ENCODE measurements around the gene DUSP2.

DUSP2 gene

DNA sequence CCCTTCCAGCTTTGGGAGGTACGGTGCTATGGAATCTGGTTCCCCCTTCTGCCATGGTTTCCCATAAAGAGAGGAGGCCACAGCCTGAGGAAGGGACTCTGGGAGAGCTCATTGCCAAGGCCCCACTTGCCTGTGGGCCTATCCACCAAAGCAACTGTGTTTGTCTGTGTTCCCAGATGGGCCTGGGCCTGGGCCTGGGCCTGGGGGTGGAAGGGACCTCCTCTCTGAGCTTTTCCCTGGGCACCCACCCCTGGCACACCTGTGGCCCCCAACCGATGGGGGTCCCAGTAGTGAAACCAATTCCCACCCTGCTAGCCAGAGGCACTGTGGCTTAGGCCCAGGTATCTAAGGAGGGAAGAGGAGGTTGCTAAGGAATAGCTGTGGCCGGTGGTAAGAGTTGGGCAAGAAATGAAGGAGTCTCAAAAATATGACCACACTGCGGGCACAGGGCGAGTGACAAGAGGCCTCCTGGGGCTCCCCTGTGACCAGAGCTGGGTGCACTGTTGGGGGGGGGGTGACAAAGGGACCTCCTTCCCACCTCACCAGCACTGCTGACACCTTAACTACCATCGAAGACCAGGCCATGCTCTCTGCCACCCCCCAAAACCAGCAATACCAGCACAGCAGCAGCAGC is 4.9 kb upstream of the DUSP2 start:
- peaks cover 70% of the 10 kb centered on the region for H3K4me1 Mint-ChIP-seq
- peaks cover 27% of the 10 kb centered on the region for H3K36me3 Mint-ChIP-seq (ENCODE audit: insufficient read depth)
- ATAC-seq (replicated peaks; ENCODE audit: extremely low read depth, poor library complexity, severe bottlenecking) = no peak
- peak overlapping the region; percentile 70 for H3K27ac Mint-ChIP-seq (ENCODE audit: low read depth)
- no peak for DNase-seq (ENCODE audit: low spot score in 2 of 2)
- H3K4me3 Mint-ChIP-seq = no peak overlapping the region
- no peaks in the 10 kb centered on the region for H3K9me3 Mint-ChIP-seq
- H3K27me3 Mint-ChIP-seq = no peaks in the 10 kb centered on the region

GRCh38 chr2:96148410-96149217 is 3.4 kb upstream of the DUSP2 start:
- peak overlapping the region; percentile 97 for H3K27ac Mint-ChIP-seq (ENCODE audit: low read depth)
- ATAC-seq (replicated peaks; ENCODE audit: extremely low read depth, poor library complexity, severe bottlenecking) (peak; percentile 74), DNase-seq (ENCODE audit: low spot score in 2 of 2) (peak; percentile 87 to 98)
- H3K27me3 Mint-ChIP-seq = no peaks in the 10 kb centered on the region
- peaks cover 68% of the 10 kb centered on the region for H3K4me1 Mint-ChIP-seq
- H3K36me3 Mint-ChIP-seq (ENCODE audit: insufficient read depth) = peaks cover 38% of the 10 kb centered on the region
- no peaks in the 10 kb centered on the region for H3K9me3 Mint-ChIP-seq
- peak overlapping the region; percentile 96 for H3K4me3 Mint-ChIP-seq

DNA sequence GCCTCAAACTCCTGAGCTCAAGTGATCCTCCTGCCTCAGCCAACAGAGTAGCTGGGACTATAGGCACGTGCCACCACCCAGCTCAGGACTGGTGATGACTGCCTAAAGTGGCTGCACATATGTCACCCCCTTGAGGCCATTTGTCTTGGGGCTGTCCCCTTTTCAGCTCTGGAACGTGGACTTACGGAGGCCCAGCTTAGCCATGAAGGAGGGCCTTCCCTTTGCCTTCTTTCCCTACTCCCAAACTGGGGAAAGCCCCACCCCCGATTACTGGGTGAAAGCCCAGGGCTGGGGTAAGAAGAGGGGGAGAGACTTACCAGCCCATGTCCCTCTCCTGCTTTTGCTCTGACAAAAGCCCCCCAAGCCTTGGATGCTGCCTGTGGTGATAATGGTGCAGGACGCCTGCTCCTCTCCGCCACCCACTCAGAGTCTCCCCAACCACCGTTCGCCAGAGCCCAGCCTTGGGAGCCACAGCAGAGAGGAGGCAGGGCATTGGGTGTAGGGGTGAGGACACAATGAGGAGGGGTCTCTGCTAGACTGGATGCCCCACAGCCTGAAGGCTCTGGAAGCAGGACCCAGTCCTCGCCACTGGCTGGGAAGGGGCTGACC is 2.5 kb upstream of the DUSP2 start:
- no peak for ATAC-seq (replicated peaks; ENCODE audit: extremely low read depth, poor library complexity, severe bottlenecking)
- Mint-ChIP-seq H3K36me3 (ENCODE audit: insufficient read depth) (peaks cover 47% of the 10 kb centered on the region), H3K9me3 (no peaks in the 10 kb centered on the region), H3K27ac (ENCODE audit: low read depth) (peak overlapping the region; percentile 97), H3K27me3 (no peaks in the 10 kb centered on the region), H3K4me3 (peak overlapping the region; percentile 96), H3K4me1 (peaks cover 71% of the 10 kb centered on the region)
- no peak for DNase-seq (ENCODE audit: low spot score in 2 of 2)

DNA sequence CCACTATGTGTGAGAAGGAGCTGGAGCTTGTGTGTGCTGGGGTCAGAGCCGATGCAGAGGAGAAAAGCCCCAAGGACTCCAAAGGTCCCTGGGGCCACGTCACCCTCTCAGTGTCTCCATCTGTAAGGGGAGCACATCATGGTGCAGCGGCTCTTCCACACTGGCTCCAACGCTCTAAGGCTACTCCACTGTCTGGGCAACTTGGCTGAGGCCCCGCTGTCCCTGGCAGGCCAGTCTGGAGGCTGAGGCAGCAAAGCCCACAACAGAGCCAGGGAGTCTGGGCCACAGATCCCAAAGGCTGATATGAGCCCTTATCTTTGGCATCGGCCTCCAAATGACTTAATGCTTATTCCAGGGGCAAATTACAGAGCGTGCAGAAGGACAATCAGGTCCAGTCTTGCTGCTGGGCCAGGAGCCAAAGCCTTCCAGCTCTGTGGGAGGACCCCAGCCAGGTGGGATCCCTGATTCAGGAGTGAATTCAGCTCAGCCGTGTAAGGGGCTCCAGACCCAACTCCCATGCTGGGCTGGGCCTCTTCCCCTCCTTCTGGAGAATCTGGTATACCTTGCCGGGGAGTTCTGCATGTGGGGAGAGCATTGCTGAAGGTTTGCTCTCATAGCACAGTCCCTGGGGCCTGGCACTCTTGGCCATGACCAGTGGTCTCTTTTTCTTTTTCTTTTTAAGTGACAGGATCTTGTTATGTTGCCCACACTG is 1.8 kb upstream of the DUSP2 start:
- Mint-ChIP-seq H3K27me3 (no peaks in the 10 kb centered on the region), H3K36me3 (ENCODE audit: insufficient read depth) (peaks cover 52% of the 10 kb centered on the region), H3K4me1 (peaks cover 75% of the 10 kb centered on the region), H3K4me3 (peak overlapping the region; percentile 96), H3K9me3 (no peaks in the 10 kb centered on the region), H3K27ac (ENCODE audit: low read depth) (peak overlapping the region; percentile 97)
- no peak for DNase-seq (ENCODE audit: low spot score in 2 of 2)
- no peak for ATAC-seq (replicated peaks; ENCODE audit: extremely low read depth, poor library complexity, severe bottlenecking)

GRCh38 chr2:96146153-96146880 is 1.1 kb upstream of the DUSP2 start:
- peak overlapping the region; percentile 96 for H3K4me3 Mint-ChIP-seq
- H3K27me3 Mint-ChIP-seq = no peaks in the 10 kb centered on the region
- ATAC-seq (replicated peaks; ENCODE audit: extremely low read depth, poor library complexity, severe bottlenecking) = peak; percentile 44
- H3K36me3 Mint-ChIP-seq (ENCODE audit: insufficient read depth) = peaks cover 55% of the 10 kb centered on the region
- DNase-seq (ENCODE audit: low spot score in 2 of 2) = peak; percentile 74 to 87
- peak overlapping the region; percentile 97 for H3K27ac Mint-ChIP-seq (ENCODE audit: low read depth)
- no peaks in the 10 kb centered on the region for H3K9me3 Mint-ChIP-seq
- H3K4me1 Mint-ChIP-seq = peaks cover 76% of the 10 kb centered on the region

DNA sequence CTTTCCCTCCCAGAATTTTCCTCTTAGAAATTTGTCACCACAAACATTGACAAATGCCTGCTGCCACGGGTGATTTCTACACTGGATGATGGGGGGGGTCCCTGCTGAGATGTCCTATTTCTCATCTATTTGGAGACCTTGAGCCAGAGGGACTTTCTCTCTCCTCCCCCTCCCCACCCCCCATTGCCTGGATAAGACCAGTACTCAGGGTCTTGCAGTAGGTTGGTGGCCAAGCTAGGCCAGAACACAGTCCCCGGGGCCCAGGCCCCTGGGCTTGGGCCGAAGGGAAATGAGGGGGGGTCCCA is 560 bp upstream of the DUSP2 start:
- Mint-ChIP-seq H3K27me3 (no peaks in the 10 kb centered on the region), H3K9me3 (no peaks in the 10 kb centered on the region), H3K4me3 (peak overlapping the region; percentile 96), H3K36me3 (ENCODE audit: insufficient read depth) (peaks cover 55% of the 10 kb centered on the region), H3K27ac (ENCODE audit: low read depth) (peak overlapping the region; percentile 97), H3K4me1 (peaks cover 76% of the 10 kb centered on the region)
- ATAC-seq (replicated peaks; ENCODE audit: extremely low read depth, poor library complexity, severe bottlenecking) = no peak
- no peak for DNase-seq (ENCODE audit: low spot score in 2 of 2)

- peak overlapping the region; percentile 96 for H3K4me3 Mint-ChIP-seq
- H3K27me3 Mint-ChIP-seq = no peaks in the 10 kb centered on the region
- H3K4me1 Mint-ChIP-seq = peaks cover 76% of the 10 kb centered on the region
- ATAC-seq (replicated peaks; ENCODE audit: extremely low read depth, poor library complexity, severe bottlenecking) (no peak), DNase-seq (ENCODE audit: low spot score in 2 of 2) (no peak)
- peak overlapping the region; percentile 97 for H3K27ac Mint-ChIP-seq (ENCODE audit: low read depth)
- peaks cover 54% of the 10 kb centered on the region for H3K36me3 Mint-ChIP-seq (ENCODE audit: insufficient read depth)
- no peaks in the 10 kb centered on the region for H3K9me3 Mint-ChIP-seq
Measured at GRCh38 chr2:96144481-96145035, 682 bp downstream of the DUSP2 start.

DNA sequence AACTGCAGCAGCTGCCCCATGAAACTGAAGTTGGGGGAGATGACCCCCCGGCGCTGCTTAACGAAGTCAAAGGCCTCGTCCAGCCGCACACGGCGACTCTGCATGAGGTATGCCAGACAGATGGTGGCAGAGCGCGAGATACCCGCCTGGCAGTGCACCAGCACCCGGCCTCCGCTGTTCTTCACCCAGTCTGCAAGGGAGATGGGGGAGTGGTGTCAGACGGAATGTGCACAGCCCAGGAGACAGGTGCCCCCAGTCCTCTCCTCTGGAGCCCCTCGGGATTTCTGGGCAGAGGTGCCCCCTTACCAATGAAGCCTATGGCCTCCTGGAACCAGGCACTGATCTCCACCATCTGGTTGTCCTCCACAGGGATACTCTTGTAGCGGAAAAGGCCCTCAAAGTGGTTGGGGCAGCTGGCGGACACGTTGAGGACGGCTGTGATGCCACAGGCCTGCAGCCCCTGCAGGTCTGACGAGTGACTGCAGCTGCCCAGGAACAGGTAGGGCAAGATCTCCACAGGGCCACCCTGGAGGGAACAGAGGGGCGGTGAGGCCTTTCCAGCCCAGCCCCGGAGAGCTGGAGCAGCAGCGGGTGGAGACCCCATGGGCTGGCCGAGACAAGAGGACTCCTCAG is 1.3 kb downstream of the DUSP2 start:
- Mint-ChIP-seq H3K9me3 (no peaks in the 10 kb centered on the region), H3K27me3 (no peaks in the 10 kb centered on the region), H3K36me3 (ENCODE audit: insufficient read depth) (peaks cover 54% of the 10 kb centered on the region), H3K27ac (ENCODE audit: low read depth) (peak overlapping the region; percentile 97), H3K4me1 (peaks cover 75% of the 10 kb centered on the region), H3K4me3 (peak overlapping the region; percentile 96)
- ATAC-seq (replicated peaks; ENCODE audit: extremely low read depth, poor library complexity, severe bottlenecking) = no peak
- DNase-seq (ENCODE audit: low spot score in 2 of 2) = no peak

DNA sequence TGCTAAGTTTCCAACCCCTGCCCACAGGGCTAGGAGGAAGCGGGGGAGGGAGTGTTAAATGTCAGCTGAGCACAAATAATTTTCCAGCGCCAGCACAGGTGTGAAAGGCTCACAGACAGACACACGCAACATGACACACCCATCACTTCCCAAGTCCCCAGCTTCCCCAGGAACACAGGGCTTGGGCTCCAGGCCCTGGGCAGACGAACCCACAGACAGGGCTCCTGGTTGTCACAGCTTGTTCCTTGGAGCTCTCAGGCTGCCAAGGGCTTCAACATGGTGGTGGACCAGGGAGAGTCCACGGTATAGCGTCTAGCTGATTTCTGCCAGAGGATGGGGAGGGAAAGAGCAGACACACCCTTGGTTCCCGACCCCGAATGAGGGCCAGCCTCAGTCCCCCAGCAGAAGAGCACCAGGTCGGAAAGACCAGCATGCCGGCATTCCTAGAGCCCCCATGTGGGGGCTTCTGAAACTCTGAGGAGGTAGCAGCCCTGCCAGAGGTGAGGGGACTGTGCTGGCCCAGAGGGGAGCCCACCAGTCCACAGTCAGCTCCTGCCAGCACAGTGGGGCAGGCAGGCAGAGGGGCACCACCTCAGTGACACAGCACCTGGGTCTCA is 1.9 kb downstream of the DUSP2 start:
- Mint-ChIP-seq H3K4me1 (peaks cover 75% of the 10 kb centered on the region), H3K36me3 (ENCODE audit: insufficient read depth) (peaks cover 53% of the 10 kb centered on the region)

GRCh38 chr2:96142217-96143113 is 2.8 kb downstream of the DUSP2 start:
- H3K27me3 Mint-ChIP-seq = no peaks in the 10 kb centered on the region
- H3K27ac Mint-ChIP-seq (ENCODE audit: low read depth) = peak overlapping the region; percentile 97
- peak overlapping the region; percentile 96 for H3K4me3 Mint-ChIP-seq
- peaks cover 53% of the 10 kb centered on the region for H3K36me3 Mint-ChIP-seq (ENCODE audit: insufficient read depth)
- peak; percentile 7 for ATAC-seq (replicated peaks; ENCODE audit: extremely low read depth, poor library complexity, severe bottlenecking)
- peaks cover 75% of the 10 kb centered on the region for H3K4me1 Mint-ChIP-seq
- peak; percentile 64 to 73 for DNase-seq (ENCODE audit: low spot score in 2 of 2)
- no peaks in the 10 kb centered on the region for H3K9me3 Mint-ChIP-seq

More for the DNA sequence above, 1.9 kb downstream of the DUSP2 start:
- no peaks in the 10 kb centered on the region for H3K27me3 Mint-ChIP-seq
- H3K4me3 Mint-ChIP-seq = peak overlapping the region; percentile 96
- DNase-seq (ENCODE audit: low spot score in 2 of 2) = no peak
- no peaks in the 10 kb centered on the region for H3K9me3 Mint-ChIP-seq
- peak overlapping the region; percentile 97 for H3K27ac Mint-ChIP-seq (ENCODE audit: low read depth)
- no peak for ATAC-seq (replicated peaks; ENCODE audit: extremely low read depth, poor library complexity, severe bottlenecking)
